ENCODE results near the gene SSR4. TPM values are rescaled to one million over a fixed set of nuclear protein-coding genes. Genes with fewer than 3 reads are reported as not detected.

SSR4 gene
- total RNA-seq, 1 experiment from 2014 or later: 353 TPM

- no peak within 1 kb of the TSS for H3K4me3 ChIP-seq (ENCODE audit: low read depth, low read length)
- intact Hi-C loops (cut with micrococcal nuclease; ENCODE audit: unreplicated experiment): no loop called here
- no peaks in the 10 kb centered on the region for H3K9me3 Mint-ChIP-seq (ENCODE audit: unreplicated experiment)
- H3K27me3 ChIP-seq (replicated peaks; ENCODE audit: control insufficient read depth, insufficient read depth, low read length): no peaks in the 10 kb centered on the region
- ChIA-PET POLR2A (no interaction called here), CTCF (interaction anchor here (0.6 kb wide), 1 partner anchor 131 kb away, joined by 3 read pairs; no protein-coding TSS in a partner anchor)
- H3K4me3 Mint-ChIP-seq (ENCODE audit: unreplicated experiment): no peak within 1 kb of the TSS
- H3K27ac Mint-ChIP-seq (ENCODE audit: unreplicated experiment): no peak within 1 kb of the TSS
- DNase-seq: no peak
- TF ChIP-seq CTCF (IDR thresholded peaks at IDR 0.05; ENCODE audit: insufficient read depth in 1 of 2, low read depth in 1 of 2, low read length in 1 of 2, severe bottlenecking in 1 of 2, unreplicated experiment in 1 of 2): no peak
- H3K36me3 Mint-ChIP-seq (ENCODE audit: insufficient read depth, unreplicated experiment): peaks cover 6% of the 10 kb centered on the region
- H3K9me3 ChIP-seq: no peaks in the 10 kb centered on the region
- H3K4me1 ChIP-seq: no peaks in the 10 kb centered on the region
- no peaks in the 10 kb centered on the region for H3K36me3 ChIP-seq (ENCODE audit: control insufficient read depth, insufficient read depth, low read length)
- no peaks in the 10 kb centered on the region for H3K27me3 Mint-ChIP-seq (ENCODE audit: insufficient read depth, unreplicated experiment)
- H3K4me1 Mint-ChIP-seq (ENCODE audit: low read depth, unreplicated experiment): no peaks in the 10 kb centered on the region
- BruUV-seq (replicated peaks): no TSS peak
These were observed 13.6 kb upstream of the SSR4 start, which contains the start of gene SRPK3 for GRCh38 chrX:153780678-153781427. SRPK3 (plus strand) TSS chrX:153781041; CDS start chrX:153781087, 46 bp downstream.

- no peak for TF ChIP-seq CTCF (IDR thresholded peaks at IDR 0.05; ENCODE audit: insufficient read depth in 1 of 2, low read depth in 1 of 2, low read length in 1 of 2, severe bottlenecking in 1 of 2, unreplicated experiment in 1 of 2)
- H3K4me1 Mint-ChIP-seq (ENCODE audit: low read depth, unreplicated experiment): no peaks in the 10 kb centered on the region
- no peak for DNase-seq
- Histone ChIP-seq H3K9me3 (no peaks in the 10 kb centered on the region), H3K4me3 (ENCODE audit: low read depth, low read length) (no peak overlapping the region), H3K4me1 (no peaks in the 10 kb centered on the region), H3K27me3 (replicated peaks; ENCODE audit: control insufficient read depth, insufficient read depth, low read length) (no peaks in the 10 kb centered on the region), H3K36me3 (ENCODE audit: control insufficient read depth, insufficient read depth, low read length) (no peaks in the 10 kb centered on the region)
- H3K36me3 Mint-ChIP-seq (ENCODE audit: insufficient read depth, unreplicated experiment): peaks cover 6% of the 10 kb centered on the region
- no peak overlapping the region for H3K27ac Mint-ChIP-seq (ENCODE audit: unreplicated experiment)
- ChIA-PET POLR2A (no interaction called here), CTCF (interaction anchor here (0.6 kb wide), 1 partner anchor 132 kb away, joined by 3 read pairs; no protein-coding TSS in a partner anchor)
- intact Hi-C loops (cut with micrococcal nuclease; ENCODE audit: unreplicated experiment): no loop called here
- H3K4me3 Mint-ChIP-seq (ENCODE audit: unreplicated experiment): no peak overlapping the region
- no peaks in the 10 kb centered on the region for H3K9me3 Mint-ChIP-seq (ENCODE audit: unreplicated experiment)
- H3K27me3 Mint-ChIP-seq (ENCODE audit: insufficient read depth, unreplicated experiment): no peaks in the 10 kb centered on the region
- BruUV-seq (replicated peaks): no TSS peak
These were observed 12.9 kb upstream of the SSR4 start for GRCh38 chrX:153781428-153782047.

- no TSS peak for BruUV-seq (replicated peaks)
These were observed 12.2 kb upstream of the SSR4 start for GRCh38 chrX:153782313-153782712.

More at GRCh38 chrX:153782313-153782712, 12.2 kb upstream of the SSR4 start:
- no peak overlapping the region for H3K27ac Mint-ChIP-seq (ENCODE audit: unreplicated experiment)
- no peaks in the 10 kb centered on the region for H3K27me3 ChIP-seq (replicated peaks; ENCODE audit: control insufficient read depth, insufficient read depth, low read length)
- H3K4me3 ChIP-seq (ENCODE audit: low read depth, low read length): no peak overlapping the region
- ChIA-PET POLR2A (no interaction called here), CTCF (no interaction called here)
- TF ChIP-seq CTCF (IDR thresholded peaks at IDR 0.05; ENCODE audit: insufficient read depth in 1 of 2, low read depth in 1 of 2, low read length in 1 of 2, severe bottlenecking in 1 of 2, unreplicated experiment in 1 of 2): no peak
- H3K9me3 ChIP-seq: no peaks in the 10 kb centered on the region
- H3K36me3 ChIP-seq (ENCODE audit: control insufficient read depth, insufficient read depth, low read length): no peaks in the 10 kb centered on the region
- H3K9me3 Mint-ChIP-seq (ENCODE audit: unreplicated experiment): no peaks in the 10 kb centered on the region
- intact Hi-C loops (cut with micrococcal nuclease; ENCODE audit: unreplicated experiment): no loop called here
- no peak for DNase-seq
- H3K36me3 Mint-ChIP-seq (ENCODE audit: insufficient read depth, unreplicated experiment): peaks cover 6% of the 10 kb centered on the region
- H3K4me1 Mint-ChIP-seq (ENCODE audit: low read depth, unreplicated experiment): no peaks in the 10 kb centered on the region
- H3K27me3 Mint-ChIP-seq (ENCODE audit: insufficient read depth, unreplicated experiment): no peaks in the 10 kb centered on the region
- H3K4me1 ChIP-seq: no peaks in the 10 kb centered on the region
- no peak overlapping the region for H3K4me3 Mint-ChIP-seq (ENCODE audit: unreplicated experiment)
